ENCODE results near the gene TAS1R3. TPM values are rescaled to one million over a fixed set of nuclear protein-coding genes. Genes with fewer than 3 reads are reported as not detected.

TAS1R3 gene
- total and polyA plus RNA-seq, 10 of the 15 experiments (the other 5 are each of a cell fraction or from before 2014, with no cell fraction given) = 0.04 to 0.51 (median 0.08) TPM; not detected in 3

DNA sequence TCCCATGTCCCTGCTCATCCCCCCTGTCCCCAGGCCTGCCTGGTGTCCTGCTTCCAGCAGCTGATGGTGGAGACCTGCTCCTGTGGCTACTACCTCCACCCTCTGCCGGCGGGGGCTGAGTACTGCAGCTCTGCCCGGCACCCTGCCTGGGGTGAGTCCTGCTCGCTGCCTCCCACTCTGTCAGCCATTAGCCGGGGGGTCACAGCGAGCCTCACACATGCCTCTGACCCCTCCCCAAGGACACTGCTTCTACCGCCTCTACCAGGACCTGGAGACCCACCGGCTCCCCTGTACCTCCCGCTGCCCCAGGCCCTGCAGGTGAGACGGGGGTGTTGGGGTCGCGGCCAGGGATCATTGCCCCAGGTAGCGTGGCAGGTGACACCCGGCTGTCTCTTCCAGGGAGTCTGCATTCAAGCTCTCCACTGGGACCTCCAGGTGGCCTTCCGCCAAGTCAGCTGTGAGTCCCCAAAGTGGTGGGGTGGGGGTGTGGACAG, 40.8 kb upstream of the TAS1R3 start:
- no peak overlapping the region for H2AFZ ChIP-seq (ENCODE audit: control insufficient read depth, low read depth, low read length)
- no peaks in the 10 kb centered on the region for H3K4me1 ChIP-seq (ENCODE audit: control insufficient read depth, insufficient read depth, low read length)
- no peaks in the 10 kb centered on the region for H3K79me2 ChIP-seq (ENCODE audit: control insufficient read depth, insufficient read depth, low read length)
- H3K4me3 ChIP-seq = no peak overlapping the region
- BruUV-seq (replicated peaks) = no TSS peak
- SMC1A ChIA-PET (ENCODE audit: uncharacterized antibody, unreplicated experiment) = interaction anchor here (0.6 to 2.8 kb wide), 2 partner anchors 40 to 168 kb away, joined by 4 to 23 read pairs; no protein-coding TSS in a partner anchor
- RAD21 ChIA-PET (ENCODE audit: unreplicated experiment) = interaction anchor here (0.6 to 3.1 kb wide), 6 partner anchors 40 to 308 kb away, joined by 3 to 63 read pairs (median 10); no protein-coding TSS in a partner anchor
- CTCF ChIA-PET = interaction anchor here (0.9 to 2.7 kb wide), 9 partner anchors 16 to 384 kb away, joined by 4 to 57 read pairs (median 5); partner anchors contain the start of gene UBE2J2
- DNase-seq (ENCODE audit: low read depth, low spot score) (no peak), FAIRE-seq (peak; percentile 77), ATAC-seq (peak; percentile 76)
- no peaks in the 10 kb centered on the region for H3K9me3 ChIP-seq (replicated peaks; ENCODE audit: control insufficient read depth, insufficient read depth, low read length)
- WGBS (ENCODE audit: insufficient coverage, insufficient replicate concordance, low lambda C conversion rate, missing lambda C conversion rate) = 65% methylated on average over 15 of the region's 15 CpGs
- no peaks in the 10 kb centered on the region for H4K20me1 ChIP-seq (ENCODE audit: control insufficient read depth, insufficient read depth)
- POLR2A ChIA-PET = no interaction called here
- no peaks in the 10 kb centered on the region for H3K36me3 ChIP-seq (ENCODE audit: control insufficient read depth in 2 of 2, insufficient read depth in 2 of 2, low read length in 1 of 2)
- intact Hi-C loops (cut with micrococcal nuclease; ENCODE audit: unreplicated experiment) = loop anchor here (2.0 kb wide), 2 partner anchors 167 to 257 kb away; no protein-coding TSS in a partner anchor
- H3K27me3 ChIP-seq (replicated peaks in 1 of 2; ENCODE audit: control insufficient read depth in 2 of 2, insufficient read depth in 2 of 2, low read length in 1 of 2) = no peaks in the 10 kb centered on the region
- in situ Hi-C loops (cut with MboI) = no loop called here
- no peak overlapping the region for H3K9ac ChIP-seq (ENCODE audit: control insufficient read depth, insufficient read depth, low read length)
- H3K4me2 ChIP-seq (ENCODE audit: control insufficient read depth, insufficient read depth) = no peak overlapping the region
- H3K27ac ChIP-seq (ENCODE audit: control insufficient read depth, insufficient read depth) = no peak overlapping the region
- TF ChIP-seq, protein P1, sequence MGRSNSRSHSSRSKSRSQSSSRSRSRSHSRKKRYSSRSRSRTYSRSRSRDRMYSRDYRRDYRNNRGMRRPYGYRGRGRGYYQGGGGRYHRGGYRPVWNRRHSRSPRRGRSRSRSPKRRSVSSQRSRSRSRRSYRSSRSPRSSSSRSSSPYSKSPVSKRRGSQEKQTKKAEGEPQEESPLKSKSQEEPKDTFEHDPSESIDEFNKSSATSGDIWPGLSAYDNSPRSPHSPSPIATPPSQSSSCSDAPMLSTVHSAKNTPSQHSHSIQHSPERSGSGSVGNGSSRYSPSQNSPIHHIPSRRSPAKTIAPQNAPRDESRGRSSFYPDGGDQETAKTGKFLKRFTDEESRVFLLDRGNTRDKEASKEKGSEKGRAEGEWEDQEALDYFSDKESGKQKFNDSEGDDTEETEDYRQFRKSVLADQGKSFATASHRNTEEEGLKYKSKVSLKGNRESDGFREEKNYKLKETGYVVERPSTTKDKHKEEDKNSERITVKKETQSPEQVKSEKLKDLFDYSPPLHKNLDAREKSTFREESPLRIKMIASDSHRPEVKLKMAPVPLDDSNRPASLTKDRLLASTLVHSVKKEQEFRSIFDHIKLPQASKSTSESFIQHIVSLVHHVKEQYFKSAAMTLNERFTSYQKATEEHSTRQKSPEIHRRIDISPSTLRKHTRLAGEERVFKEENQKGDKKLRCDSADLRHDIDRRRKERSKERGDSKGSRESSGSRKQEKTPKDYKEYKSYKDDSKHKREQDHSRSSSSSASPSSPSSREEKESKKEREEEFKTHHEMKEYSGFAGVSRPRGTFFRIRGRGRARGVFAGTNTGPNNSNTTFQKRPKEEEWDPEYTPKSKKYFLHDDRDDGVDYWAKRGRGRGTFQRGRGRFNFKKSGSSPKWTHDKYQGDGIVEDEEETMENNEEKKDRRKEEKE (IDR thresholded peaks at IDR 0.05) = no peak
- TF ChIP-seq CEBPB (IDR thresholded peaks at IDR 0.05; ENCODE audit: borderline replicate concordance in 1 of 2, low read depth in 2 of 2, low read length in 2 of 2) (no peak), HCFC1 (IDR thresholded peaks at IDR 0.05; ENCODE audit: low read length) (no peak), RAD21 (IDR thresholded peaks at IDR 0.05; ENCODE audit: insufficient read depth, low read depth, low read length) (peak; percentile 38; the same call in 1 of the 2 replicates), ZZZ3 (IDR thresholded peaks at IDR 0.05; ENCODE audit: control insufficient read depth, insufficient read length, low read depth) (no peak), CHD2 (IDR thresholded peaks at IDR 0.05; ENCODE audit: borderline replicate concordance, low read depth, low read length) (no peak), BRCA1 (IDR thresholded peaks at IDR 0.05; ENCODE audit: low read depth, low read length) (no peak), SPI1 (IDR thresholded peaks at IDR 0.05; ENCODE audit: borderline replicate concordance, insufficient read depth, low read depth, low read length) (no peak), MTA2 (IDR thresholded peaks at IDR 0.05; ENCODE audit: low read depth) (no peak), PAX8 (IDR thresholded peaks at IDR 0.05) (no peak), RFX5 (IDR thresholded peaks at IDR 0.05; ENCODE audit: low read depth, low read length) (no peak), ZNF622 (IDR thresholded peaks at IDR 0.05) (no peak), POLR2A (IDR thresholded peaks at IDR 0.05; ENCODE audit: low read depth, low read length) (no peak), RELA (IDR thresholded peaks at IDR 0.05; ENCODE audit: borderline replicate concordance, partially characterized antibody) (no peak), YY1 (IDR thresholded peaks at IDR 0.05; ENCODE audit: low read depth, low read length) (0 out of 2 replicates have a peak, but pooled peaks have one; percentile 31), ELK1 (IDR thresholded peaks at IDR 0.05; ENCODE audit: low read depth, low read length) (no peak), MYC (IDR thresholded peaks at IDR 0.05; ENCODE audit: insufficient read depth, insufficient read length, insufficient replicate concordance, low read length, severe bottlenecking) (no peak), CREB1 (IDR thresholded peaks at IDR 0.05; ENCODE audit: low read depth) (no peak), NRF1 (conservative IDR thresholded peaks at IDR 0.05; ENCODE audit: low read depth, low read length) (no peak), SMARCA5 (IDR thresholded peaks at IDR 0.05) (no peak)

Measured in GM12878 (cell line).